HepG2 (cell line): ENCODE data around the gene NBPF1. TPM values are rescaled to one million over a fixed set of nuclear protein-coding genes. Genes with fewer than 3 reads are reported as not detected.

Experiments used
- CC2D1A ChIP-seq: sonication (generic); formaldehyde crosslinking; IDR thresholded peaks from 2 replicates; pipeline ENCODE4 v1.8.1; 2023; ENCODE audit warnings: mild to moderate bottlenecking, missing genetic modification reagents
- FOXO1 ChIP-seq: sonication (generic); formaldehyde crosslinking; IDR thresholded peaks from 2 replicates; pipeline ENCODE4 v1.4.0; 2020; ENCODE audit warnings: missing genetic modification reagents
- KLF12 ChIP-seq: sonication (generic); formaldehyde crosslinking; IDR thresholded peaks from 2 replicates; pipeline ENCODE4 v1.4.0; 2020; ENCODE audit warnings: missing genetic modification reagents, borderline replicate concordance
- MAZ ChIP-seq, 2 experiments: sonication (generic) in 1 of 2; formaldehyde crosslinking in 1 of 2; IDR thresholded peaks; 2 replicates each; pipeline versions ENCODE4 v1.5.0 to v1.6.1; 2012 to 2020; ENCODE audit warnings: low read depth in 2 of 2, mild to moderate bottlenecking in 2 of 2, borderline replicate concordance in 1 of 2, improper control_type of control experiment in 1 of 2, low read length in 1 of 2, missing genetic modification reagents in 1 of 2, moderate library complexity in 1 of 2
- MTF2 ChIP-seq: sonication (generic); formaldehyde crosslinking; IDR thresholded peaks from 2 replicates; pipeline ENCODE4 v1.5.0; 2020; ENCODE audit warnings: missing genetic modification reagents, borderline replicate concordance
- MXD4 ChIP-seq: IDR thresholded peaks from 2 replicates; pipeline ENCODE4 v1.6.1; 2016; ENCODE audit warnings: mild to moderate bottlenecking, missing biosample characterization, missing genetic modification reagents
- MYC ChIP-seq: sonication (generic); formaldehyde crosslinking; IDR thresholded peaks from 2 replicates; pipeline ENCODE4 v1.9.0; 2021; ENCODE audit warnings: missing genetic modification reagents, borderline replicate concordance
- NFATC3 ChIP-seq: sonication (generic); formaldehyde crosslinking; IDR thresholded peaks from 2 replicates; pipeline ENCODE4 v1.5.1; 2020; ENCODE audit warnings: mild to moderate bottlenecking, missing genetic modification reagents
- NKX3-1 ChIP-seq: sonication (generic); formaldehyde crosslinking; IDR thresholded peaks from 2 replicates; pipeline ENCODE4 v1.5.0; 2020; ENCODE audit warnings: missing genetic modification reagents
- SPEN ChIP-seq: sonication (generic); formaldehyde crosslinking; IDR thresholded peaks from 2 replicates; pipeline ENCODE4 v1.5.1; 2020; ENCODE audit warnings: low read depth, mild to moderate bottlenecking, missing genetic modification reagents
- TMF1 ChIP-seq: sonication (generic); formaldehyde crosslinking; IDR thresholded peaks from 2 replicates; pipeline ENCODE4 v1.8.1; 2022; ENCODE audit warnings: low read depth, missing genetic modification reagents
- ZBTB3 ChIP-seq: sonication (generic); formaldehyde crosslinking; IDR thresholded peaks from 2 replicates; pipeline ENCODE4 v1.4.0; 2020; ENCODE audit warnings: low read depth, mild to moderate bottlenecking, moderate library complexity, missing genetic modification reagents, borderline replicate concordance
- ZNF431 ChIP-seq: sonication (generic); formaldehyde crosslinking; IDR thresholded peaks from 2 replicates; pipeline ENCODE4 v1.9.0; 2022; ENCODE audit warnings: missing genetic modification reagents, low read depth, mild to moderate bottlenecking, borderline replicate concordance
- ZNF83 ChIP-seq: sonication (generic); formaldehyde crosslinking; IDR thresholded peaks from 2 replicates; pipeline ENCODE4 v1.4.0; 2020; ENCODE audit warnings: missing genetic modification reagents, mild to moderate bottlenecking, borderline replicate concordance
- ZNF883 ChIP-seq: sonication (generic); formaldehyde crosslinking; IDR thresholded peaks from 2 replicates; pipeline ENCODE4 v1.5.1; 2020; ENCODE audit warnings: mild to moderate bottlenecking, missing genetic modification reagents; ENCODE audit errors: not compliant biosample characterization
- ZSCAN29 ChIP-seq: sonication (generic); formaldehyde crosslinking; conservative IDR thresholded peaks from 2 replicates; pipeline ENCODE4 v1.4.0; 2020; ENCODE audit warnings: mild to moderate bottlenecking, missing genetic modification reagents
- polyA plus RNA-seq, 8 experiments: library from polyadenylated mRNA; depleted of rRNA in 3 of 8; stranded (reverse) in 7 of 8; unstranded in 1 of 8; fragments of >200 nt; fragmentation: Illumina TruSeq in 4 of 8; extraction: Trizol in 4 of 8; gene quantifications; 2 replicates each; pipeline versions ENCODE4 v1.2.1 to v1.2.3, GENCODE V29; 2011 to 2016; ENCODE audit warnings: low read depth in 4 of 8, missing spikeins in 1 of 8, mixed read lengths in 1 of 8; ENCODE audit not compliant: insufficient read depth in 1 of 8
- total RNA-seq, 5 experiments: library from RNA; depleted of rRNA; stranded (reverse); fragments of >200 nt; fragmentation: Illumina TruSeq; extraction: Trizol; gene quantifications; 2 replicates each; pipeline ENCODE4 v1.2.3, GENCODE V29; 2016; ENCODE audit warnings: low read depth in 1 of 5
- TF ChIP-seq, protein P1 (sequence below): sonication (generic); formaldehyde crosslinking; IDR thresholded peaks from 2 replicates; pipeline ENCODE4 v1.8.1; 2023; ENCODE audit warnings: mild to moderate bottlenecking, missing genetic modification reagents
- TF ChIP-seq, protein P2 (sequence below): sonication (generic); formaldehyde crosslinking; IDR thresholded peaks from 2 replicates; pipeline ENCODE4 v1.4.0; 2020; ENCODE audit warnings: mild to moderate bottlenecking, missing genetic modification reagents
- TF ChIP-seq, protein P3 (sequence below), 2 experiments: sonication (generic) in 1 of 2; formaldehyde crosslinking in 1 of 2; IDR thresholded peaks; 2 replicates each; pipeline versions ENCODE4 v1.4.0 to v1.6.1; 2018 to 2020; ENCODE audit warnings: missing genetic modification reagents in 2 of 2, borderline replicate concordance in 1 of 2, low read depth in 1 of 2, mild to moderate bottlenecking in 1 of 2, missing biosample characterization in 1 of 2
- TF ChIP-seq, protein P4 (sequence below): sonication (generic); formaldehyde crosslinking; IDR thresholded peaks from 2 replicates; pipeline ENCODE4 v1.8.0; 2022; ENCODE audit warnings: mild to moderate bottlenecking, missing genetic modification reagents
- TF ChIP-seq, protein P5 (sequence below): sonication (generic); formaldehyde crosslinking; IDR thresholded peaks from 2 replicates; pipeline ENCODE4 v1.5.0; 2020; ENCODE audit warnings: mild to moderate bottlenecking, missing genetic modification reagents

NBPF1 gene
- total and polyA plus RNA-seq, 2 of the 13 experiments (the other 11 are each of a cell fraction or from before 2014, with no cell fraction given), result 30.3 to 35.6 TPM

GRCh38 chr1:16617114-16617631, 3.8 kb upstream of the NBPF1 start (continued):
- TF ChIP-seq, protein P1, sequence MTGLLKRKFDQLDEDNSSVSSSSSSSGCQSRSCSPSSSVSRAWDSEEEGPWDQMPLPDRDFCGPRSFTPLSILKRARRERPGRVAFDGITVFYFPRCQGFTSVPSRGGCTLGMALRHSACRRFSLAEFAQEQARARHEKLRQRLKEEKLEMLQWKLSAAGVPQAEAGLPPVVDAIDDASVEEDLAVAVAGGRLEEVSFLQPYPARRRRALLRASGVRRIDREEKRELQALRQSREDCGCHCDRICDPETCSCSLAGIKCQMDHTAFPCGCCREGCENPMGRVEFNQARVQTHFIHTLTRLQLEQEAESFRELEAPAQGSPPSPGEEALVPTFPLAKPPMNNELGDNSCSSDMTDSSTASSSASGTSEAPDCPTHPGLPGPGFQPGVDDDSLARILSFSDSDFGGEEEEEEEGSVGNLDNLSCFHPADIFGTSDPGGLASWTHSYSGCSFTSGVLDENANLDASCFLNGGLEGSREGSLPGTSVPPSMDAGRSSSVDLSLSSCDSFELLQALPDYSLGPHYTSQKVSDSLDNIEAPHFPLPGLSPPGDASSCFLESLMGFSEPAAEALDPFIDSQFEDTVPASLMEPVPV, result no peak
- TF ChIP-seq, protein P2, sequence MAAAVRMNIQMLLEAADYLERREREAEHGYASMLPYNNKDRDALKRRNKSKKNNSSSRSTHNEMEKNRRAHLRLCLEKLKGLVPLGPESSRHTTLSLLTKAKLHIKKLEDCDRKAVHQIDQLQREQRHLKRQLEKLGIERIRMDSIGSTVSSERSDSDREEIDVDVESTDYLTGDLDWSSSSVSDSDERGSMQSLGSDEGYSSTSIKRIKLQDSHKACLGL (CRISPR knock-in tag), result no peak
- TF ChIP-seq ZBTB3 (CRISPR knock-in tag) (no peak), ZNF83 (CRISPR knock-in tag) (0 out of 2 replicates have a peak, but pooled peaks have one; percentile 19), ZSCAN29 (no peak), MYC (no peak), MTF2 (CRISPR knock-in tag) (no peak), ZNF431 (CRISPR knock-in tag) (no peak), KLF12 (CRISPR knock-in tag) (no peak), CC2D1A (no peak), TMF1 (CRISPR knock-in tag) (no peak), FOXO1 (no peak), NKX3-1 (CRISPR knock-in tag) (no peak), NFATC3 (CRISPR knock-in tag) (0 out of 2 replicates have a peak, but pooled peaks have one; percentile 15), MXD4 (CRISPR knock-in tag) (no peak), SPEN (CRISPR knock-in tag) (no peak), ZNF883 (CRISPR knock-in tag) (no peak), MAZ (IDR thresholded peaks at IDR 0.05; ENCODE audit: borderline replicate concordance, low read depth, low read length) (0 out of 2 replicates have a peak, but pooled peaks have one; percentile 18), MAZ (CRISPR knock-in tag; IDR thresholded peaks at IDR 0.05; ENCODE audit: low read depth) (no peak)
- TF ChIP-seq, protein P3, sequence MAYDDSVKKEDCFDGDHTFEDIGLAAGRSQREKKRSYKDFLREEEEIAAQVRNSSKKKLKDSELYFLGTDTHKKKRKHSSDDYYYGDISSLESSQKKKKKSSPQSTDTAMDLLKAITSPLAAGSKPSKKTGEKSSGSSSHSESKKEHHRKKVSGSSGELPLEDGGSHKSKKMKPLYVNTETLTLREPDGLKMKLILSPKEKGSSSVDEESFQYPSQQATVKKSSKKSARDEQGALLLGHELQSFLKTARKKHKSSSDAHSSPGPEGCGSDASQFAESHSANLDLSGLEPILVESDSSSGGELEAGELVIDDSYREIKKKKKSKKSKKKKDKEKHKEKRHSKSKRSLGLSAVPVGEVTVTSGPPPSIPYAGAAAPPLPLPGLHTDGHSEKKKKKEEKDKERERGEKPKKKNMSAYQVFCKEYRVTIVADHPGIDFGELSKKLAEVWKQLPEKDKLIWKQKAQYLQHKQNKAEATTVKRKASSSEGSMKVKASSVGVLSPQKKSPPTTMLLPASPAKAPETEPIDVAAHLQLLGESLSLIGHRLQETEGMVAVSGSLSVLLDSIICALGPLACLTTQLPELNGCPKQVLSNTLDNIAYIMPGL (CRISPR knock-in tag; IDR thresholded peaks at IDR 0.05; ENCODE audit: borderline replicate concordance in 1 of 2, low read depth in 1 of 2), result no peak
- TF ChIP-seq, protein P4, sequence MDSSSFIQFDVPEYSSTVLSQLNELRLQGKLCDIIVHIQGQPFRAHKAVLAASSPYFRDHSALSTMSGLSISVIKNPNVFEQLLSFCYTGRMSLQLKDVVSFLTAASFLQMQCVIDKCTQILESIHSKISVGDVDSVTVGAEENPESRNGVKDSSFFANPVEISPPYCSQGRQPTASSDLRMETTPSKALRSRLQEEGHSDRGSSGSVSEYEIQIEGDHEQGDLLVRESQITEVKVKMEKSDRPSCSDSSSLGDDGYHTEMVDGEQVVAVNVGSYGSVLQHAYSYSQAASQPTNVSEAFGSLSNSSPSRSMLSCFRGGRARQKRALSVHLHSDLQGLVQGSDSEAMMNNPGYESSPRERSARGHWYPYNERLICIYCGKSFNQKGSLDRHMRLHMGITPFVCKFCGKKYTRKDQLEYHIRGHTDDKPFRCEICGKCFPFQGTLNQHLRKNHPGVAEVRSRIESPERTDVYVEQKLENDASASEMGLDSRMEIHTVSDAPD (CRISPR knock-in tag), result no peak
- TF ChIP-seq, protein P5, sequence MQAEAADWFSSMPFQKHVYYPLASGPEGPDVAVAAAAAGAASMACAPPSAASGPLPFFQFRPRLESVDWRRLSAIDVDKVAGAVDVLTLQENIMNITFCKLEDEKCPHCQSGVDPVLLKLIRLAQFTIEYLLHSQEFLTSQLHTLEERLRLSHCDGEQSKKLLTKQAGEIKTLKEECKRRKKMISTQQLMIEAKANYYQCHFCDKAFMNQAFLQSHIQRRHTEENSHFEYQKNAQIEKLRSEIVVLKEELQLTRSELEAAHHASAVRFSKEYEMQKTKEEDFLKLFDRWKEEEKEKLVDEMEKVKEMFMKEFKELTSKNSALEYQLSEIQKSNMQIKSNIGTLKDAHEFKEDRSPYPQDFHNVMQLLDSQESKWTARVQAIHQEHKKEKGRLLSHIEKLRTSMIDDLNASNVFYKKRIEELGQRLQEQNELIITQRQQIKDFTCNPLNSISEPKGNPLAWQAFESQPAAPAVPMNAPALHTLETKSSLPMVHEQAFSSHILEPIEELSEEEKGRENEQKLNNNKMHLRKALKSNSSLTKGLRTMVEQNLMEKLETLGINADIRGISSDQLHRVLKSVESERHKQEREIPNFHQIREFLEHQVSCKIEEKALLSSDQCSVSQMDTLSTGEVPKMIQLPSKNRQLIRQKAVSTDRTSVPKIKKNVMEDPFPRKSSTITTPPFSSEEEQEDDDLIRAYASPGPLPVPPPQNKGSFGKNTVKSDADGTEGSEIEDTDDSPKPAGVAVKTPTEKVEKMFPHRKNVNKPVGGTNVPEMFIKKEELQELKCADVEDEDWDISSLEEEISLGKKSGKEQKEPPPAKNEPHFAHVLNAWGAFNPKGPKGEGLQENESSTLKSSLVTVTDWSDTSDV (CRISPR knock-in tag), result no peak
